SK-N-MC (cell line): ENCODE data around the gene GMCL2.

Experiments used
- DNase-seq: peaks from one replicate; pipeline ENCODE4 v3.0.0-alpha.2; 2011; ENCODE audit warnings: low read depth, low spot score
- H3K27ac ChIP-seq: fragments of 200-600 bp; sonication (generic); 2 replicates; pipeline ENCODE4 v1.5.1; 2016; ENCODE audit warnings: mixed run types
- H3K36me3 ChIP-seq: fragments of 200-600 bp; sonication (generic); 2 replicates; pipeline ENCODE4 v1.6.1; 2017; ENCODE audit warnings: antibody characterized with exemption, low read length, mixed read lengths; ENCODE audit not compliant: insufficient read depth
- H3K4me3 ChIP-seq: fragments of 200-600 bp; sonication (generic); 2 replicates; pipeline ENCODE4 v1.5.1; 2016
- H3K9ac ChIP-seq: fragments of 200-600 bp; sonication (generic); 2 replicates; pipeline ENCODE4 v1.8.0; 2017; ENCODE audit warnings: mixed run types, mixed read lengths; ENCODE audit not compliant: insufficient read length
- H3K9me3 ChIP-seq: fragments of 200-600 bp; sonication (generic); 2 replicates; pipeline ENCODE4 v1.6.1; 2017; ENCODE audit warnings: low read depth, mild to moderate bottlenecking, antibody characterized with exemption, low read length, moderate library complexity, mixed read lengths
- EZH2 ChIP-seq: fragments of 200-600 bp; sonication (generic); IDR thresholded peaks from one replicate; pipeline ENCODE4 v1.6.1; 2017; ENCODE audit warnings: antibody characterized with exemption
- FOXP2 ChIP-seq: optimal IDR thresholded peaks from 2 replicates; pipeline ENCODE3; 2011; ENCODE audit warnings: mild to moderate bottlenecking, moderate library complexity; ENCODE audit not compliant: insufficient read depth; ENCODE audit errors: extremely low read length, control extremely low read depth
- POLR2AphosphoS5 ChIP-seq: IDR thresholded peaks from 2 replicates; pipeline ENCODE4 v1.6.1; 2012; ENCODE audit warnings: mild to moderate bottlenecking, low read depth, low read length, borderline replicate concordance

The GMCL2 gene

GRCh38 chr5:178165581-178165980, 21.6 kb downstream of the GMCL2 start:
- Histone ChIP-seq H3K36me3 (no peaks in the 10 kb centered on the region), H3K27ac (no peak overlapping the region), H3K4me3 (no peak overlapping the region), H3K9ac (no peak overlapping the region), H3K9me3 (no peaks in the 10 kb centered on the region)
- no peak for TF ChIP-seq FOXP2
- no peak for TF ChIP-seq POLR2AphosphoS5
- no peak for TF ChIP-seq EZH2
- no peak for DNase-seq

GRCh38 chr5:178163772-178164735, 23.1 kb downstream of the GMCL2 start:
- Histone ChIP-seq H3K36me3 (no peaks in the 10 kb centered on the region), H3K9ac (no peak overlapping the region), H3K9me3 (no peaks in the 10 kb centered on the region), H3K27ac (no peak overlapping the region), H3K4me3 (peak overlapping the region; percentile 56)
- DNase-seq, result no peak
- TF ChIP-seq POLR2AphosphoS5 (no peak), EZH2 (no peak), FOXP2 (no peak)

DNA sequence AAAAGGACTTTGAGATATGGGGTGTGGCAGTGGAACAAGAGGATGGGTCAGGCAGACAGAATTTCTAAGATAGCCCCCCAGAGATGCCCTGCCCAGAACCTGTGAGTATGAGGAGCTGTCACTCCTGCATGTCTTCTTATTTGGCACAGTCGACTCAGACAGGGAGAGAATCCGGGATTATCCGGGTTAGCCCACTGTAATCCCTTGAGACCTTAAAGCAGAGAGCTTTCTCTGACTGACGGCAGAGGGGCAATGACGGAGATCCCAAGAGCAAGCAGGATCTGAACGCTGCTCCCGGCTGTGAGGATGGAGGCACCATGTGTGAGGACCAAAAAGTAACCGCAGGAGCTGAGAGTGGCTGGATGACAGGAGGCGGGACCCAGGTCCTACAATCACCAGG, 24.7 kb downstream of the GMCL2 start:
- Histone ChIP-seq H3K9me3 (no peaks in the 10 kb centered on the region), H3K4me3 (no peak overlapping the region), H3K27ac (no peak overlapping the region), H3K36me3 (no peaks in the 10 kb centered on the region), H3K9ac (no peak overlapping the region)
- DNase-seq, result no peak
- TF ChIP-seq EZH2 (no peak), FOXP2 (no peak), POLR2AphosphoS5 (no peak)

GRCh38 chr5:178160176-178160575, 27.0 kb downstream of the GMCL2 start:
- no peak for TF ChIP-seq EZH2
- no peak for TF ChIP-seq FOXP2
- TF ChIP-seq POLR2AphosphoS5, result no peak
- no peak overlapping the region for H3K27ac ChIP-seq
- no peaks in the 10 kb centered on the region for H3K36me3 ChIP-seq
- H3K9ac ChIP-seq, result no peak overlapping the region
- DNase-seq, result no peak
- H3K9me3 ChIP-seq, result no peaks in the 10 kb centered on the region
- no peak overlapping the region for H3K4me3 ChIP-seq

DNA sequence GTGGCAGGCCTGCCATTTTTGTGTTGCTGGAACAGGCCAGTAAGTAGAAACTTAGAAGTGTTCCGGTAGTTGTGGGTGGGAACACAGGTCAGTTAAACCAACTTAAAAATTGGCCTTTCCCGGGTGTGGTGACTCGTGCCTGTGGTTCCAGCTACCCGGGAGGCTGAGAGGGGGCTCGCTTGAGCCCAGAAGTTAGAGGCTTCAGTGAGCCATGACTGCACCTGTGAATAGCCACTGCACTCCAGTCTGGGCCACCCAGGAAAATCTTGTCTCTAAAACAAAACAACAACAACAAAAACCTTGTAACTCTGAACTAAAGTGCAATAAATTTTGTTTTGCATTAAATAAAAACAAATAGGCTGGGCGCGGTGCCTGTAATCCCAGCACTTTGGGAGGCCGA, 32.1 kb downstream of the GMCL2 start:
- Histone ChIP-seq H3K36me3 (peaks cover 25% of the 10 kb centered on the region; the same call in 1 of the 2 replicates), H3K27ac (no peak overlapping the region), H3K9ac (no peak overlapping the region), H3K9me3 (no peaks in the 10 kb centered on the region), H3K4me3 (no peak overlapping the region)
- TF ChIP-seq POLR2AphosphoS5, result no peak
- TF ChIP-seq EZH2, result no peak
- TF ChIP-seq FOXP2, result no peak
- DNase-seq, result no peak

DNA sequence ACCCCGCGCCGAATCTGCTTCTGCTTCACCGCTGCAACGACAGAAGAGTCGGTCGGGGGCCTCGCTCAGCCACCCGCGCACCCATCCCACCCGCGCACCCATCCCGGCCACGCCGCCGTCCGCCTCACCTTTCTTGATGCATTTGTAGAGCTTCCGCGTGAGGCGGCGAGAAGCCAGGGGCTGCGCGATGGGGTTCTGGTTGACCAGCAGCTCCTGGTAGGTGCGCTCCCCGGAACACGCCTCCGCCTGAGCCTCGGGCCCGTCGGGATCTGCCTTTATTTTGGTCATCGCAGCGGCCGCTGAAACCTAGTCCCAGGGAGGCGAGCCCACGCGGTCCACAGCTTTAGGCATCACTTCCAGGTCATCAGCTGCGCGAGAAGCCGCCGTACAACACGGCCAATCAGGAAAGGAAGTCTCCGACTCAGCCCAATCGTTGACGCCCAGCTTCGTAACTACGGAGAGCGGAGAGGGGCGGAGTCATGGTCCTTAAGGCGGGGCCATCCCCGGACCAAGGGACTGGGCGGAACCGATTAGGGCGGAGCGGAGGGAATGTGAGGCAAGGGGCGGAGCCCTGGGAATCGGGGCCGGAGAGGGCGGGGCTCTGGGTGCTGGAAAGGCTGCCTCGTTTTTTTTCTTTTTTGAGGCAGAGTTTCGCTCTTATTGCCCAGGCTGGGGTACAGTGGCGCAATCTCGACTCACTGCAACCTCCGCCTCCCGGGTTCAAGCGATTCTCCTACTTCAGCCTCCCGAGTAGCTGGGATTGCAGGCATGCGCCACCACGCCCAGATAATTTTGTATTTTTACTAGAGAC, 33.4 kb downstream of the GMCL2 start, which contains the start of gene NHP2:
Gene NHP2 (minus strand): TSS at position 356 of the 811 bp plus-strand sequence. CDS start 68 bp downstream, at position 288.
- H3K36me3 ChIP-seq, result peaks cover 39% of the 10 kb centered on the region; the same call in 1 of the 2 replicates
- DNase-seq, result peak; percentile 93
- no peaks in the 10 kb centered on the region for H3K9me3 ChIP-seq
- peak within 1 kb of the TSS; percentile 80 for H3K9ac ChIP-seq
- no peak within 1 kb of the TSS for H3K27ac ChIP-seq
- peak; percentile 79 for TF ChIP-seq POLR2AphosphoS5
- TF ChIP-seq FOXP2, result no peak
- no peak for TF ChIP-seq EZH2
- H3K4me3 ChIP-seq, result peak within 1 kb of the TSS; percentile 84

GRCh38 chr5:178152491-178153444, 34.4 kb downstream of the GMCL2 start:
- H3K9me3 ChIP-seq, result no peaks in the 10 kb centered on the region
- peak overlapping the region; percentile 84 for H3K4me3 ChIP-seq
- TF ChIP-seq EZH2 (no peak), POLR2AphosphoS5 (no peak; the same call in 1 of the 2 replicates)

More at GRCh38 chr5:178152491-178153444, 34.4 kb downstream of the GMCL2 start:
- peaks cover 48% of the 10 kb centered on the region for H3K36me3 ChIP-seq
- no peak for DNase-seq
- peak overlapping the region; percentile 80 for H3K9ac ChIP-seq
- H3K27ac ChIP-seq, result no peak overlapping the region
